Body of pancreas (tissue), 4 donors: ENCODE data around the gene THSD4. TPM values are rescaled to one million over a fixed set of nuclear protein-coding genes. Genes with fewer than 3 reads are reported as not detected.
A peak's percentile ranks its signal among the peaks of the same experiment; 100 is the strongest.

Source experiments
- ATAC-seq: fragments of 150-250 bp; one replicate; pipeline ENCODE4 v1.9.1; 2016
- DNase-seq, 4 donors: peaks; one replicate each; pipeline ENCODE4 v3.0.0-alpha.2; 2019
- H3K27ac ChIP-seq, 4 donors: fragments of 200-600 bp; sonication (generic); 1 replicate in 3 of 4; 2 replicates in 1 of 4; pipeline versions ENCODE4 v1.5.1 to v1.6.1; 2016 to 2019; ENCODE audit warnings: mild to moderate bottlenecking in 1 of 4, mixed read lengths in 1 of 4, moderate library complexity in 1 of 4
- H3K27me3 ChIP-seq, 2 donors: fragments of 200-600 bp; sonication (generic); one replicate each; pipeline ENCODE4 v1.6.0; 2016; ENCODE audit warnings: mild to moderate bottlenecking in 1 of 2
- H3K36me3 ChIP-seq, 2 donors: fragments of 200-600 bp; sonication (generic); replicated peaks in 1 of 2; 2 replicates each; pipeline ENCODE4 v1.5.1; 2016; ENCODE audit warnings: low read depth in 2 of 2; ENCODE audit not compliant: insufficient read depth in 1 of 2
- H3K4me1 ChIP-seq: fragments of 200-600 bp; sonication (generic); one replicate; pipeline ENCODE4 v1.6.0; 2016
- H3K4me3 ChIP-seq, 2 donors: fragments of 200-600 bp; sonication (generic); 1 replicate in 1 of 2; 2 replicates in 1 of 2; pipeline ENCODE4 v1.5.1; 2016 to 2019
- H3K9me3 ChIP-seq, 3 donors: fragments of 200-600 bp; sonication (generic); 1 replicate in 2 of 3; 2 replicates in 1 of 3; pipeline ENCODE4 v1.5.1; 2016
- POLR2A ChIP-seq, 3 donors: fragments of 450-650 bp; IDR thresholded peaks; one replicate each; pipeline ENCODE4 v1.6.1; 2016; ENCODE audit warnings: antibody characterized with exemption in 3 of 3, mild to moderate bottlenecking in 2 of 3
- WGBS, 2 donors: methylation state at CpG; one replicate each; pipeline ENCODE4 v1.1.5; 2017; 5-methylcytosine and 5-hydroxymethylcytosine counted together
- intact Hi-C: fragments of 100-400 bp; cut with DNase I; formaldehyde crosslinking; loops from one replicate; pipeline ENCODE4 v1.15.1; 2023
- total RNA-seq, 2 donors: library from RNA; depleted of rRNA; stranded (reverse); fragments of >200 nt; gene quantifications; one replicate each; pipeline ENCODE4 v1.1.0, GENCODE V29; 2016
- TF ChIP-seq, protein P1 (sequence below), 7 experiments: fragments of 450-650 bp in 4 of 7; fragments of 200-600 bp in 3 of 7; sonication (generic) in 3 of 7; IDR thresholded peaks; one replicate each; pipeline ENCODE4 v1.5.1; 2016 to 2019; ENCODE audit warnings: antibody characterized with exemption in 7 of 7

The THSD4 gene
- total RNA-seq, 2 donors from 2014 or later, result 12.9 to 16.1 TPM

DNA sequence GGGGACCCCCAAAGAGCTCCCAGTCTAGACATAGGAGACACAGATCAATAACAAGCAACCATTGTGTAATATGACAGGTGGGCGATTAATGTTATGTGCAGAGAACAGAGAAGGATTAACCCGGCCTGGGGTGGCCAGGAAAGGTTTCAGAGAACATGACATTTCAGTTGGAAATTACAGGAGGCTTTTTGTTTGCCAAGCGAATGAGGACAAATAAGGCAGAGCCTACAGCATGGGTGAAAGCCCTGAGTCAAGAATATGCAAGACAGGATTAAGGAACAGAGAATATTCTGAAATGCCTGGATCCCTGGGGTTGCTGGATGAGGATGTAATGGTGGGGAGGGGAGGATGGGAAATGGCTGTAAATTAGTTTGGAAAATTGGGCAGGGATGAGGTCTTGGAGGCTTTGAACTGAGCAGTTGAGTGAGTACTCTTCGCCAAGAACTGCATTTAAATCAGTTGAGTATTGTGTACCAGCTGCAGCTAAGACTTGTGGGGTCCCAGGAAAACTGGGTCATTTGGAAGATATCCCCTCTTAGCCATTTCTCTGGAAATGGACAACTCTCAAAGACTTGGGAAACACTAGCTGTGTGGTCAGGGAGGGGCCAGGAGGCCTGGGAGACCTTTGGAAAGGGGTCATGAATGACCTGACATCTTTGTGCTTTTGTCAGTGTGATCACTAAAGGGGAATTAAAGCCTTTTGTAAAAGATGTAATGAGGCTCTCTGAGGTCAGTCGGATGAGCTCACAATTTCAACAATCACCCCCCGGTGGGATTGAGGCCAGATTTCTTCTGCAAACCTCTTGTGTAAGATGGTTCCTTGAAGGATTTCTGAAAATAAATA lies 496.5 kb downstream of the THSD4 start:
- ATAC-seq (no peak), DNase-seq (peak in 2 of 4 donors; percentile 10 to 28)
- no peaks in the 10 kb centered on the region for H3K27me3 ChIP-seq
- no peaks in the 10 kb centered on the region for H3K9me3 ChIP-seq
- 66 to 71% methylated on average over 6 of the region's 6 CpGs for whole genome bisulfite sequencing, 2 donors
- H3K4me1 ChIP-seq, result no peaks in the 10 kb centered on the region
- H3K27ac ChIP-seq, result no peak overlapping the region
- no peak overlapping the region for H3K4me3 ChIP-seq
- intact Hi-C loops, result no loop called here
- TF ChIP-seq, protein P1, sequence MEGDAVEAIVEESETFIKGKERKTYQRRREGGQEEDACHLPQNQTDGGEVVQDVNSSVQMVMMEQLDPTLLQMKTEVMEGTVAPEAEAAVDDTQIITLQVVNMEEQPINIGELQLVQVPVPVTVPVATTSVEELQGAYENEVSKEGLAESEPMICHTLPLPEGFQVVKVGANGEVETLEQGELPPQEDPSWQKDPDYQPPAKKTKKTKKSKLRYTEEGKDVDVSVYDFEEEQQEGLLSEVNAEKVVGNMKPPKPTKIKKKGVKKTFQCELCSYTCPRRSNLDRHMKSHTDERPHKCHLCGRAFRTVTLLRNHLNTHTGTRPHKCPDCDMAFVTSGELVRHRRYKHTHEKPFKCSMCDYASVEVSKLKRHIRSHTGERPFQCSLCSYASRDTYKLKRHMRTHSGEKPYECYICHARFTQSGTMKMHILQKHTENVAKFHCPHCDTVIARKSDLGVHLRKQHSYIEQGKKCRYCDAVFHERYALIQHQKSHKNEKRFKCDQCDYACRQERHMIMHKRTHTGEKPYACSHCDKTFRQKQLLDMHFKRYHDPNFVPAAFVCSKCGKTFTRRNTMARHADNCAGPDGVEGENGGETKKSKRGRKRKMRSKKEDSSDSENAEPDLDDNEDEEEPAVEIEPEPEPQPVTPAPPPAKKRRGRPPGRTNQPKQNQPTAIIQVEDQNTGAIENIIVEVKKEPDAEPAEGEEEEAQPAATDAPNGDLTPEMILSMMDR (IDR thresholded peaks at IDR 0.05), result no peak
- no peak for TF ChIP-seq POLR2A (IDR thresholded peaks at IDR 0.05)
- no peaks in the 10 kb centered on the region for H3K36me3 ChIP-seq

DNA sequence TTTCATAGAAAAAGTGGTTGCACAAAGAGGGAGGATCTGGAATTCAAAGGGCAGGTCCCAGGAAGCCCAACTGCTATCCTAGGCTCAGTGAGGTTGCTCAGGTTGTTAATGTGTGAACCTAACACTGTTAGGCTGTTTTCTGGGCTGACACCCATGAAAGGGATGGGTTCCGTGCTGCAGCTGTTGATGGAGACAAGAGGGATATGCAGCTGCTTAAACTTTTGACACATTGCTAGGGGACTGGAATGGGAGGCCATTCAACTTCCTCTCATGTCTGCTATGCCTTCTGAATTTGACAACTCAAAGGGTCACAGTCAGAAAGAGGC lies 497.1 kb downstream of the THSD4 start:
- Histone ChIP-seq H3K4me3 (no peak overlapping the region), H3K4me1 (no peaks in the 10 kb centered on the region), H3K27me3 (no peaks in the 10 kb centered on the region), H3K27ac (no peak overlapping the region), H3K36me3 (no peaks in the 10 kb centered on the region), H3K9me3 (no peaks in the 10 kb centered on the region)
- intact Hi-C loops, result no loop called here
- DNase-seq (no peak), ATAC-seq (no peak)
- WGBS, 2 donors, result 92 to 94% methylated on average over 1 of the region's 1 CpG
- TF ChIP-seq, protein P1 (IDR thresholded peaks at IDR 0.05), result no peak

DNA sequence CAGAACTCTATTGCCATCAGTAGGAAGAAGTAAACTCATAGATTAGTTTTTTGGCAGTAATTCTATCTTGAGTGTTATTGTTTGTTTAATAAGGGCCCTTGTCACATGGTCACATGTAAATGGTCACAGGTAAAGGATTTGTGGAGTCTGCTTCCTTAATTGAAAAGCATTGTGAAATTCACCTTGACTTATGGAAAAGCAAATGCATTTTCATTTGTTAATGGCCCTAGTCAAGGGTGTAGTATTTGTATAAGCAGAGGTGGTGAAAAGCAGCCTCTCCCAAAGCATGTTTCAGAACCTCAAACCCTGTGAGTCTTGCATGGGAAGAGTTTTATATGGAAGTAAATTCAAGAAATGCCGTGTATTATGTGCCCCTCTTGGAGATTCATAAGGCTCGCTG lies 497.6 kb downstream of the THSD4 start:
- ATAC-seq (no peak), DNase-seq (no peak)
- Histone ChIP-seq H3K27ac (no peak overlapping the region), H3K9me3 (no peaks in the 10 kb centered on the region), H3K27me3 (no peaks in the 10 kb centered on the region), H3K36me3 (no peaks in the 10 kb centered on the region), H3K4me1 (no peaks in the 10 kb centered on the region), H3K4me3 (no peak overlapping the region)
- no peak for TF ChIP-seq POLR2A (IDR thresholded peaks at IDR 0.05)
- TF ChIP-seq, protein P1 (IDR thresholded peaks at IDR 0.05), result no peak
- intact Hi-C loops, result no loop called here
- 81 to 88% methylated on average over 2 of the region's 2 CpGs for WGBS, 2 donors

DNA sequence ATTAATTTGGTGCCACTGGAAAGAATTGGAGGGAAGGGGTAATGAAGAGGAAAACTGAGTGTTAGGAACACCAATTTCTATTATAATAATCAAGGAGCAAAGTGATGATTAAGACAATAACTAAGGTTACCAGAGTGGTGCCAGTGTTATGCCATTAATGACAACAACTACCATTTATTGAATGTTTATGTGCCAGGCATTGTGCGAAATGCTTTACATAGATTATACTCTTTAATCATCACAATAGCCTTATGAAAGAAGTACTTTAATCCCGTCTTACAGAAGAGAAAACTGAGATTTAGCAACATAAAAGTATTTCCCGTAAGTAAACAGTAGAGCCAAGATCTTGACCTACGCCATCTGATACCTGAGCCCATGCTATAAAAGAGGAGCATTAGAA lies 507.8 kb downstream of the THSD4 start:
- H3K27ac ChIP-seq, result no peak overlapping the region
- WGBS, 2 donors, result 82 to 87% methylated on average over 4 of the region's 4 CpGs
- ATAC-seq (no peak), DNase-seq (no peak)
- no peaks in the 10 kb centered on the region for H3K36me3 ChIP-seq
- H3K27me3 ChIP-seq, result no peaks in the 10 kb centered on the region
- H3K4me1 ChIP-seq, result no peaks in the 10 kb centered on the region
- intact Hi-C loops, result no loop called here
- TF ChIP-seq, protein P1 (IDR thresholded peaks at IDR 0.05), result no peak
- no peak for TF ChIP-seq POLR2A (IDR thresholded peaks at IDR 0.05)
- H3K9me3 ChIP-seq, result no peaks in the 10 kb centered on the region
- H3K4me3 ChIP-seq, result no peak overlapping the region

DNA sequence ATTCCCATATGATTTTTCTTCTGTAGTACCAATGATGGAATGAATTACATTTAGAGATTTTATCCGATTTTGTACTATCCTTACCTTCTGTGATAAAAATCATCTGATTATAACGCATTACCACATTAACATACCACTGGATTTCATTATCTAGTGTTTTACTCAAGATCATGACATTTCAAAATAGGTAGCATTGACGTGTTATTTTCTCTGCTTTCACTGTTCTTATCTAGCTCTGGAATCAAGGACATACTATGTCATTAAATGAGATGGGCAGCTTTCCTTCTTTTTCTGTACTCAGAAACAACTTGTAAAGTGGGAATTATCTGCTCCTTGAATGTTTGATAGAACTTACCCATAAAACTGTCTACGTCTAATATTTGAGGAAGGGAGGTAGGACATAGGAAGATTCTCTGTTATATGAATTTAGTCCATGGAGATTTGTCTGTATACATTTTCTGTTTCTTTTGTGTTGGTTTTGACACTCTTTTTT lies 511.4 kb downstream of the THSD4 start:
- H3K4me3 ChIP-seq, result no peak overlapping the region
- DNase-seq, result no peak

More for the DNA sequence above, 511.4 kb downstream of the THSD4 start:
- Histone ChIP-seq H3K4me1 (no peaks in the 10 kb centered on the region), H3K36me3 (no peaks in the 10 kb centered on the region), H3K9me3 (no peaks in the 10 kb centered on the region), H3K27me3 (no peaks in the 10 kb centered on the region), H3K27ac (no peak overlapping the region)
- 56 to 70% methylated on average over 4 of the region's 4 CpGs for WGBS, 2 donors
- intact Hi-C loops, result no loop called here
- TF ChIP-seq POLR2A (IDR thresholded peaks at IDR 0.05), result no peak
- TF ChIP-seq, protein P1 (IDR thresholded peaks at IDR 0.05), result no peak
- no peak for ATAC-seq
